ENCODE results near the gene CALN1. TPM values are rescaled to one million over a fixed set of nuclear protein-coding genes. Genes with fewer than 3 reads are reported as not detected.

CALN1 gene
- total RNA-seq, 1 donor: 22.1 TPM

GRCh38 chr7:72334066-72334465 is 78.1 kb downstream of the CALN1 start:
- peak in 1 of 3 donors; percentile 60 for DNase-seq (ENCODE audit: low read depth in 2 of 3, low spot score in 2 of 3)

GRCh38 chr7:72326811-72327210 is 85.3 kb downstream of the CALN1 start:
- DNase-seq (ENCODE audit: low read depth in 2 of 3, low spot score in 2 of 3): peak in 1 of 3 donors; percentile 25

DNA sequence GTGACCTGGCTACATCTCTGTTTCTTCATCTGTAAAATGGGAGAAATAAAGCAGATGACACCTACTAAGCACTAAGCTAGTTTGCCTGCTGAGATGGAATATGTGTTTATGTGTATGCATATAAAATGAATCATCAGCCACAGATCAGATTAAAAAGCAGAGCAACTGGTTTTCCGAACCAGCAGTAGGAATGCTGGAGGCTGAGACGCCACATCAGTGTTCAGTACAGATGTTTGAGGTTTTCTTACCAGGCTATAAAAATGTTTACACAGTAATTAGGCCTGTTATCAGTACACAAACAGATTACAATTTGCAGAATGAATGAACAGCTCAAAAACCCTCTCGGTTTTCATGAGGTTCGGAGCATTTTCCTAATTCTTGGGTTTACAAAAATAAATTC is 85.8 kb downstream of the CALN1 start:
- no peak for DNase-seq (ENCODE audit: low read depth in 2 of 3, low spot score in 2 of 3)

- DNase-seq (ENCODE audit: low read depth in 2 of 3, low spot score in 2 of 3): peak in 2 of 3 donors; percentile 77 to 85
Measured at GRCh38 chr7:72325561-72325960, 86.6 kb downstream of the CALN1 start.

- no peak for DNase-seq (ENCODE audit: low read depth in 2 of 3, low spot score in 2 of 3)
Measured at GRCh38 chr7:72321637-72322036, 90.5 kb downstream of the CALN1 start.

DNA sequence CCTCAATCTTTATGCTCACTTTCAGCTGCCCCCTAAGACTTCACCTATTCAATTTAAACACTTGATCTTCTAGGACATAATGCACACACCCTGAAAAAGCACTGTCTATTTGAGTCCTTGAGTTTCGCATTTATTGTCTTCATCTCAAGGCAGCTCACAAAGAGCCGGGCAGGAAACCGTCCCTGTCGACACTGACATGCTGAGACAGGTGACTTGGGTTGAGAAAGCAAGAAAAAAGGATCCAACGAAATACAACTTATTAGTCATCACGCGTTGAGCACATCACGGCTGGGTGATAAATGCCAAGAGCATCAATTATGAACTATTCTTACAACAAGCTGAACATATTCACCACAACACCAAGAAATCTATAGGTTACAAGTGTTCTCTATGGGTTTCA is 91.1 kb downstream of the CALN1 start:
- DNase-seq (ENCODE audit: low read depth in 2 of 3, low spot score in 2 of 3): no peak

DNA sequence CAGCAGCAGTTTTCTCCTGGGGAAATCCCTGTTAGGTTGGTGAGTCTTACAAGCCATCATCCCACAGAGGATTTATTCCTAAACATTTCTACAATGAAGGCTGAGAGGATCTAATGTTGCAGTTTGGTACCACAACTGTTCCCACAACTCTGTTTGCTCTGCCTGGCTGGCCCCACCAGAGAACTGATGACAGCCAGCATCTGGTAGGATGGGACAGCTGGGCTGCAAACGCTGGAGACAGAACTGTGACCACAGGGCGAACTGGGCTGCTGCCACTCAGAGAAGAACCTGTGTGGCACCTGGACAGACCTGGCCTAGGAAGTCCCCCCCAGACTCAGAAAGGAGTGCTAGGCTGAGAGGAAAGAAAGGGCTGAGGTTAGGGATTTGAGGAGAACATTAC is 94.8 kb downstream of the CALN1 start:
- DNase-seq (ENCODE audit: low read depth in 2 of 3, low spot score in 2 of 3): peak in 1 of 3 donors; percentile 50

GRCh38 chr7:72316148-72316547 is 96.0 kb downstream of the CALN1 start:
- DNase-seq (ENCODE audit: low read depth in 2 of 3, low spot score in 2 of 3): no peak

GRCh38 chr7:72313906-72314305 is 98.2 kb downstream of the CALN1 start:
- no peak for DNase-seq (ENCODE audit: low read depth in 2 of 3, low spot score in 2 of 3)

DNA sequence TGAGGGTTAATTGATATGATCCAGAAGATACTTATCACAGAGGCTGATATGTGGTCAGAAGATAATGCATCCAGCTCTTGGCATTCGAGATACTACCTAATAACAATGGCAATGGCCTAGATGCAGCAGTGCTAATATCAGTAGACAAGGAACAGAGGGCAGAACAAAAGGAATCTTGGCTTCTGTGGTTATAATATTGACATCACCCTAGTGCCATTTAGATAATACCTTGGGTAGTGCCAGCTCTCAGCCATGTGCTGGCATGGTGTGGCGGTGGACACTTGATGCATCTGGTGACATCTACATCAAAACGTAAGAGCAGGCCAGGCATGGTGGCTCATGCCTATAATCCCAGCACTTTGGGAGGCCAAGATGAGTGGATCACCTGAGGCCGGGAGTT is 101.8 kb downstream of the CALN1 start:
- DNase-seq (ENCODE audit: low read depth in 2 of 3, low spot score in 2 of 3): no peak

DNA sequence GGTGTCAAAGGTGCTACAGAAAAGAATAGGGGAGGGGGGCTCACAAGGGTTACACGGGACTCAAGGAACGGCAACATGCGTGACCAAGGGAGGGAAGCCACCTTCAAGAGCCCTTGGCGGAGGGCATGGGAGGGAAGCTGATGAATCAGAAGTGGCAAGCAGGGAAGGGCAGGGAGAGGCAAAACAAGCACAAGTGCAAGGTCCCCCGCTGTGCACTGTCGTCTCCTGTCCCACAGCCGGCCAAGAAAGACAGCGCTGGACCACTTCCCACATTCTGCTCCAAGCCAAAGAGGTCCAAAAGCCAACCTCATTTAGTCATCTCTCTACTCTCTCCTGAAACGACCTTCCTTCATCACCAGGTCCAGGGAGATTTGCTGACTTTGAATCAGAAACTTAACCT is 102.7 kb downstream of the CALN1 start:
- no peak for DNase-seq (ENCODE audit: low read depth in 2 of 3, low spot score in 2 of 3)

DNA sequence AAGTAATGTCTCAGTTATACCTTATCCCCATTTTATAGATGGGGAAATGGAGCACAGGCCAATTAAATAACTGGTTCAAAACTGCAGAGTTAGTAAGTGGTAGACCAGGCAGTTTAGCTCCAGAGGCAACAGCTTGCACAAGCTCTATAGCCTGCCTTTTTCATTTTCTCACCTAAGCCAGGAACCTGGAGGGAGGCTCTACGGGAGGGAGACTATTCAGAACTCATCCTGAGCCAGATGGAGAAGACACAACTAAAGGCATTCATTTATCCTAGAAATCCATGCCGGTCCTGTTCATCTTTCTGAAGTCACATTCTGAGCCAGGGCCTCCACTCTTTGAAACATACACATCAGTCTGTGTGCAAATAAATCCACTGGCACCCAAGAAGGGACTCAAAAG is 103.2 kb downstream of the CALN1 start:
- no peak for DNase-seq (ENCODE audit: low read depth in 2 of 3, low spot score in 2 of 3)

DNA sequence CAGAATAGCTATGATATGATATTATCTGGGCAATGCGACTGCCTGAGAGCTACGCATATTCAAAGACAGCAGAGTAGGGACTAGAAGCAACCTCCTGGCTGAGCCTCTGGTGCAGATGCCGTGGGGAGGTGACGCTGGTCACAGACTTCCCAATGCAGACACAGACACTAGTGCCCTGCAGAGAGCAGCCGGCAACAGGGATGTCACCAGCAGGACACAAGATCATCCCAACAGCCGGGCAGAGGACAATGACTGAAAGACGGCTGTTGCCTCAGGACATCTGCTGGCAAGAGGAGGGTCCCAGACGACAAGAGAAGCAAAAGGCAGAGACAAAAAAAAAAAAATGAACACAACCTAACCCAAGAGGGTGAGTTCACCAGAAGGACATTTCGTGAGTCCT is 104.6 kb downstream of the CALN1 start:
- no peak for DNase-seq (ENCODE audit: low read depth in 2 of 3, low spot score in 2 of 3)

- no peak for DNase-seq (ENCODE audit: low read depth in 2 of 3, low spot score in 2 of 3)
Measured at GRCh38 chr7:72298912-72299311, 113.2 kb downstream of the CALN1 start.

DNA sequence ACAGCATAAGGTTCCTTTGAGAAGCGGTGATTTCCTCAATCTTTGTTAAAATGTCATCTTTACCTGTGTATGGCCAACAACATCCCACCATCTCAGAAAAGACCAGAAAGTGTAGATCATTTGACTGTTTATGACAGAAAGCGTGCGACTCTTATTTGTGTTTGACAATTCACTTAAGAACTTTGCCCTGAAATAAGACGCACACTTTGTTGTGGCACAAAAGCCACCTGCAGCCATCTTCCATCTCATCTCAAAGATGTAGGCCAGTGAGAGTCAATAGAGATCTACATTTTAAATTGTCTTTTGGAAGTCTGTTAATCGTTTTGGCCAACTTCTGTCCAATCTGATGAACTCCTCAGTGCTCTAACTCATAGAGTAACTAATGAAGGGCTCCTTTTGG is 114.0 kb downstream of the CALN1 start:
- DNase-seq (ENCODE audit: low read depth in 2 of 3, low spot score in 2 of 3): no peak

- DNase-seq (ENCODE audit: low read depth in 2 of 3, low spot score in 2 of 3): peak in 1 of 3 donors; percentile 16
Measured at GRCh38 chr7:72297636-72298035, 114.5 kb downstream of the CALN1 start.

DNA sequence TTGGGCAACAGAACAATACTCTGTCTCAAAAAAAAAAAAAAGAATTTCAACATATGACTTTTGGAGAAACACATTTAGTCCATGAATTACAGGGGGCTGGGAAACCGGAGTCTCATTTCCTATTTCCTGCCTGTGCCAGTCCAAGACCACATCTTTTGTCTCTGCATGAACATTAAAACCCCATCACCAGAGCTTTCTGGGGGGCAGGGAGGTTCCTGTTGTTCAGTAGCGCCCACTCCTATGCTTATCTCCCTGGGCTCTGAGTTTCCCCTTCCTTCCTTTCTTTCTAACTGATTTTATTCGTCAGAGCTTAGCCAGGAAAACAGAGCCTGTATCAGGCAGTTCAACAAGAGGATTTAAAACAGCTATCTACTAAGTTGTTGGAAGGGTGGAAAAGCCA is 119.3 kb downstream of the CALN1 start:
- DNase-seq (ENCODE audit: low read depth in 2 of 3, low spot score in 2 of 3): peak in 2 of 3 donors; percentile 84 to 89

- no peak for DNase-seq (ENCODE audit: low read depth in 2 of 3, low spot score in 2 of 3)
Measured at GRCh38 chr7:72292118-72292517, 120.0 kb downstream of the CALN1 start.

GRCh38 chr7:72286519-72286918 is 125.6 kb downstream of the CALN1 start:
- DNase-seq (ENCODE audit: low read depth in 2 of 3, low spot score in 2 of 3): peak in 2 of 3 donors; percentile 41 to 69

GRCh38 chr7:72283309-72283708 is 128.8 kb downstream of the CALN1 start:
- DNase-seq (ENCODE audit: low read depth in 2 of 3, low spot score in 2 of 3): no peak

GRCh38 chr7:72281308-72281707 is 130.8 kb downstream of the CALN1 start:
- no peak for DNase-seq (ENCODE audit: low read depth in 2 of 3, low spot score in 2 of 3)

- no peak for DNase-seq (ENCODE audit: low read depth in 2 of 3, low spot score in 2 of 3)
Measured at GRCh38 chr7:72279203-72279602, 132.9 kb downstream of the CALN1 start.

DNA sequence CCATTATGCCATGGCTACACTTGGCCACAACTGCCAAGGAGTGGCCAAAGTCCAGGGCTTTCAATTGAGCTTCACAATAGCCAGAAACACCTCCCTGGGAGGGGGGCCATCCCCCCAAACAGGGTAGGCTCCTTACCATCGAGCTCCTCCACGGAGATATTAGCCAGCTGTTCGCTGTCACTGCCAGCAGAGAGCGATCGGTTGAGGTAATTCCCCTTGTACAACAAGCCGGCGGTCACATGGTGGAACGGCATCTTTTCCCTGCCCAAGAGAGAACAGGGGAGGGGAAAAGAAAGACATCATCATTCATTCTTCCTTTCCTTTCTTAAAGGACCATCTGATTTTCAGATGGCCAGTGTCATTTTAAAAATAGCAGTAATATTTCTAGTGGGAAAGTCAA is 133.6 kb downstream of the CALN1 start:
- DNase-seq (ENCODE audit: low read depth in 2 of 3, low spot score in 2 of 3): no peak

Data from hematopoietic multipotent progenitor cell (in vitro differentiated cells).